SIG-M5 treated with dmso at 0.1 percent for 504 hours (cell line): ENCODE measurements around the gene OAF.

ENCODE experiments used
- DNase-seq: peaks from one replicate; lab custom pipeline; 2025; ENCODE audit not compliant: unreplicated experiment; lab: John Stamatoyannopoulos, UW

OAF gene

DNA sequence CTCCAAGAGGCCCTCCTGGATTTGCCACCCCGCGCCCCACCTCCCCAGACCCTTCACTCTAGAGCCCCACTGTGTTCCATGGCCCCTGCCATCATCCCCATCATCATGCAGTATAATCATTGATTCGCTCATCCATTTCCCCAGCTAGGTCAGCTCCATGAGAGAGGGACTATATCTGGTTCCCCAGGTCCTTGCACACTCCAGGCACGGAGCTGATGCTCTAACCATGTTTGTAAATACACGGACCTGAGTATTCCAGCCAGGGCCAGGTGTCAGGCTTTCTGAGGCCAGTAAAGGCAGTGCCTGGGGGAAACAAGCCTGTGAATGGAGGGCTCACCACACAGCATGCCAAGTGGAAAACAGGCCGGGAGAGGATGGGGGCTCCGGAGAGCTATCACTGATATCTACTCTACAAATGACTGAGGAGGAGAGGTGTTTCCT, 27.1 kb upstream of the OAF start:
- DNase-seq, result no peak

DNA sequence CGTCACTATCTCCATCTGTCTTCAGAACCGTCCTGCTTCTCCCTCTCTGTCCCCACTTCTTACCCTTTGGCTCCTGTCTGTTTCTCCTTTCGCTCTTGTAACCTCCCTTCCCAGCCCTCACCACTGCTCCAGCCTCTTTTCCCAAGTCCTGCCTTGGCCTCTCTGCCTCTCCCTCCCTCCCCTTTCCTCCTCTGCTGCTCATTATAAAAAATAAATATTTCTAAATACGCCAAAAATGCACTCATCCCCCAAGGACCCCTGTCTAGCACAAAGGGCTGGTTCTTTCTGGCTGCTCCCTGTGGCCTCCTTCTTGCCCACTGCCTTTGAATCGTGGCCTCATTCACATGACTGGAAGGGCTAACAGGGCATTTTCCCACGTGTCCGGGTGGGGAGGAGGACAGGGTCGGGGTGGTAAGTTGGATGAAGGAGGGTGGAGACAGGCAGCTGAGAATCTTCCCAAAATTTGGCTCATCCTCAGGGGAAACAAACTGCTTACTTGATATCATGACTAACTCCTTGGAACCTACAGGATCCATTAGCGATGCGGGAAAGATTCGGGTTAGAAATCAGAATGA, 26.4 kb upstream of the OAF start:
- no peak for DNase-seq

DNA sequence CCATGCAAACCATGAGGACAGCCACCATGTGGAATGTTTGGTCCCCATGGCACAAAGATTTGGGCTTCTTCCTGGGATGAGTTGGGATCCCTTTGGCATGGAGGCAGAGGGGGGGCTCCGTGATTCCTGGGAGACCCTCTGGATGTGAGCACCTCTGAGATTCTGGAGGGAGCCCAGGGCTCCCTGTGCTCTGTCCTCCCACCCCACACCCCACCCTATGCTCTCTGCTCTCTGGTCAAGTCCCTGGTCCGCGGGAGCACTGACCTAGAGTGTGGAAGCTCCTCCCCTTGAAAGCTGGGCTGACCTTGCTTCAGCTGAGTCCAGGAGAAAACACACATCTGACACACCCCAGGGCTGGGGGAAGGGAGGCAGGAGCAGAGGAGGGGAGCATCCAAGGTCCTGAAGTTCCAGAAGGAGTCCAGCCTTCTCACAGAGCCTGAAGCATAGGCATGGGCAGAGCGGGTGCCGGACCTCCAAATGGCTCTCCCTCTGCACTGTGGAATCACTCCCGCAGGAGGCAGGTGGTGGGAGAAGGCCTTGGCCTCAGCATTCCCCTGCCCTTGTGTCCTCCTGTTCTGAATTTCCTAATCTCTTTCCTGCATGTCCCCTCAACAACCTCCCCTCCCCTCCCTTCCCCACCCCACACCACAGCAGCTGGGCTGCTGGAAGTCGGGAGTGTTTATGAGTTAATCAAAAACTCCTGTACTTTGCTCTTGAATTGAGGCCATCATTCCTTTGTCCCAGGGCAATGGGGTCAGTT, 25.7 kb upstream of the OAF start:
- no peak for DNase-seq

DNA sequence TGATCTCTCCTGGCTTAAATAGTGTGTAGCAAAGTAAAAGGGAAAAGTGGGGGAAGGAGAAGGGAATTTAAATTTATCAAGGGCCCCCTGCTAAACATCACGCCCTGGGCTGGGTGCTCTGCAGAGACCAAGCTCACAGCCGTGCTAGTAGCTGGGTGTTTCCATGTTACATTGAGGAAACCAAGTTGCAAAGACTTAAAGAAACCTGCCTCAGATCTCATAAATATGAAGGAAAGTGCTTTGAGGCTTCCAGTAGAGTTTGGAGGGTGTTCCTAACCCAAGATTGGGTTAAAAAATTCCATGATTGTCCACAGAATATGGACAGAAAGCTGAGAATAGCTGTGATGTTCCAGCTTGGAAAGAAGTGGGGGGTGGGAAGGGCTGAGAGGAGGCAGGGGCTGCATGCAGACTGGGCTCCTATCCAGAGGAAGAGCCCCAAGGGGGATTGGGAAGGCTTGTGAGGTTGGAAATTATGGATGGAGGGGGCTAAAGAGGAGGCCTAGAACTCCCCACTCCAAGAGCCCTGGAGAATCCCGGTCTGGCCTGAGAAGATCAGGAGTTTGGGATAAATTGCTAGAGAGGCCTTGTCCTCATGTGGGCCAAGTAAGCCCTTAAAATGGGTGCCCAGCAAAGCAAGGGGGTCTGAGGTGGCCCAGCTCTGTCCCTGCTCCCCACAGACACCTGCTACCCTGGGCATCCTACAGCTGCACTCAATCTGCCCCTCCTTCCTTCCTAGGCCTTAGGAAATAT, 25.0 kb upstream of the OAF start:
- no peak for DNase-seq

DNA sequence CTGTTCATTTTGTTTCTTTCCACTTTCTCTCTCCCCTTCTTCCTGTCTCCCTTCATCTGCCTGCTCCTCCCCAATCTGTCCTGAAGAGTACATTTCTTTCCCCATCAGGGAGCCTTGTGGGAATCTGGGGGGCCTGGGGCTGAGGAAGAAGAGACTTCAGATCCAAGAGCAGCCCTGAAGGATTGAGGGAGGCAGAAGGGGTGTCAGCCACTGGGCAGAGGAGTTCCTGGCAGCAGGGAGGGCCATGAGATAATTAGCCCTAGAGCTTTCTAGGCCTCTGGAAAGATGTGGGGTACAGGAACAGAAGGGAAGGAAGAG, 24.4 kb upstream of the OAF start:
- no peak for DNase-seq

DNA sequence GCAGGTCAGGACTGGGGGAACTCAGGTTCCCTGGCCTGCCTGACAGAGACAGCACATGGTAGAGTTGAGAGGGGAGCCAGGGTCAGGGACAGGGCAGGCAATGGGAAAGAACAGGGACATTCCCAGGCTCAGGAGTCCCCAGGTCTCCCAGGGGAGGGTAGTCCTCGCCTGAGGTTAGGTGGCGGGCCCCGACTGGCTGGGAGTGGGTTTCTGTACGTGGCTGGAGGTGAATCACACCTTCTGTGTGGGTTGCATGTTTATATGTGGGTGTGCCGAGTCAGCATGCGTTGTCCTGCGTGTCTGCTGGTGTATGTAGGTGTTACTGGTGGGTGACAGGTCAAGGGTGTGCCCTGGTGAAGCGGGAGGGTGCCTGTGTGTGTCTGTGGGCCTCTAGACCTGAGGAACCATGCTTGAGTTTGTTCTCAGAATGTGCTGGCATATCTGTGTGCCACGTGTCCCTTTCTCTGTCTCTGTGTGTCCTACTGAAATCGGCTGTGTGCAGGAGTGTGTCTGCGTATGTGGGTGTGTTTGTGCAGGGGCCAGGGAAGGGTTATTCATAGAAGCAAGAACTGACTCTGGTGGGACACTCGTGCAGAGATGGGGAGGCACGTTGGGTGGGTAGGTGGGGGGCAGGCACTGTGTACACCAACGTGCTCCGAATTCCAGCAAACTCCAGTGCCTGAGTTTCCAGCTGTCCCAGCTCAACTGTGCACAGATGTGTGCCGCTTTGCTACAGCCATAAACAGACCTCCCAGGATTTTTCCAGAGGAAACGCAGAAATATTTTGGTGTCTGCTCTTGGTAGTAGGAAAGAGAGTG, 23.8 kb upstream of the OAF start:
- no peak for DNase-seq

DNA sequence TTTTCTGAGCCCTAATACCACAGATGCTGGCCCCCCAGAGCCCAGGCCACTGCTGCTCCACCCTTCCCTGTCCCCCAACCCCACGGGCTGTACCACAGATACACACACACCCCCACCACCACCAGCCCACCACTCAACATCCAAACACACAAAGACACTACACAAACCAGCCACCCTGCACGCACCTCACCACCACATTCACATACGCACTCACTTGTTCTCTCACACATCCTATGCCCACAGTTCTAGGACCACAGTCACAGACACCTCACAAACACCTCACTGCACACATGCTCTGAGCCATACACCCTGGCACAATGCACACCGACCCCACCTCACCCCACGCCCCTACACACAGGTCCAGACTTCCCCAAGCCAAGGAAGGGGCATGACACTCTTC, 22.5 kb upstream of the OAF start:
- no peak for DNase-seq

DNA sequence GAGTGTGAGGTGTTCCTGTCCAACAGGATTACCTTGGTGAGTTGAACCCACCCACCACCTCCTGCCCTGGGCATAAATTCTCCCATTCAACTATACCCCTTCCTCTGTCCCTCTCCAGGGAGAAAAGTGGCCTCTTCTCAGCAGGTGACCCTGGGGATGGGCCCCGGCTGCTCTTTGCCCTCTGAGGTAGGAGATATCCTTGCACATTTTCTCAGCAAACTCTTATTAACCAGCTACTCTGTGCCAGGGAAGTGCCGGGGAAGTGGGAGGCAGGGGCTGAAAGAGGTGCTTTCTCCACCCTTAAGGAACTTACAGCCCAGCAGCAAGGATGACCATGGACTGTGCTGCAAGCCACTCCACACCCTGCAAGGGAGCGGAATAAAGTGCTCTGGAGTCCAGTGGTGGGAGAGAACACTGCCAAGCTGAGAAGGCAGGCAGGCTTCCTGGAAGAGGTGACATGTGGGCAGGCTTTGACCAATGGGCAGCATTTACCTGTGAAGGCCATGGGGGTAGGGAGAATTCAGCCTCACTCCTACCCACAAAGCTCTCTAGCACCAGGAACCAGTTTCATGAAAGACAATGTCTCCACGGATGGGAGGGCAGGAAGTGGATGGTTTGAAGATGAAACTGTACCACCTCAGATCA, 21.9 kb upstream of the OAF start:
- no peak for DNase-seq

DNA sequence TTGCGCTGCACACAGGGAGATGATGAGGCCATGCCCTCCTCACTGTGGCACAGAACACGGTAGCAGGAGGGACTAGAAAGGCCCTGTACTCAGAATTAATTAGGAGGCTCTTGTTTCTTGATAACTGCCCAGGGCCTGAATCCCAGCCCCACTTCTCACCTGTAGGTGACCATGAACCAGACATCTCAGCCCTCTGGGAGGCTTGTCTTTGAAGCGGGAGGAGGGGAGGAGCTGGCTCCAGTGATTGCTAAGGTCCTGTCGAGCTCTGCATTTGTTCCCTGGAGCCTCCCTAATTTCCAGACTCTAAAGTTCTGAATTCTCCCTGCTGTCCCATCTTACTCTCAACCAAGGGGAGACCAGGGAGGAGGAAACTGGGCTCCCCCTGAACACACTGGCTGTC, 19.8 kb upstream of the OAF start:
- DNase-seq, result no peak

DNA sequence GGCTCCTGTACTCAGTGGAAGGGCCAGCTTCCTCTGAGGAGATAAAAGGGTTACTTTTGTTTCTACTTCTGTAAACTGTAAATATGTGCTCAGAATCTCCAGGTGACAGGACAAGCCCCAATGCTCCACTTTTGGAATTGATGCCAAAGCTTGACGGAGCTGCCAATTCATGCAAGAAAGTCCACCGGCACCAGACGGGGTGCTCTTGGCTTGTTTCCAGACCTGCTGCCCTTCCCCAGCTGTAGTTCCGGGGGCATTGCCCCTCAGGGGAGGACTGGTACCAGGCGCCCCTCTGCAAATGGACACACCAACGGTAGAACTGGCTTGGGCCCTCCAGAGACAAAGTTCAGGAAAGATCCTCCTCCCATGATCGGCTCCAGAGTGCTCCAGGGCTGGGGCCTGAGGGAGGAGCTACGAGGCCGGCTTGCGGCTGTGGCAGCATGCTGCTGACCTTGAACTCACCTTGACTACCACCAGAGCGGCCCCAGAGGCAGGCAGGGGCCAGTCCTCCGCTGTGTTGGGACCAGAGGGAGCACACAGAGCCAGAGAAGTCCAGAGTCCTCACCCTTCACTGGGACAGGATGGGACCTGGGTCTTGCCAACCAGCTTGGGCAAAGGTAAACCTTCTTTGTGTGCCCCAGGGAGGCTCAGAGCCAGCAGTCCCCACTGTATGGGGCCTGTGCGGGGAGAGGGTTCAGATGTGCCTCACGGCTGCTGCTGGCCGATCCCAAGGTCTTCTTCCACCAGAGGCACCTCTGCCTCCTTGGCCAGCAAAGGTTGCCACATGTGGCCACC, 17.8 kb upstream of the OAF start:
- no peak for DNase-seq

DNA sequence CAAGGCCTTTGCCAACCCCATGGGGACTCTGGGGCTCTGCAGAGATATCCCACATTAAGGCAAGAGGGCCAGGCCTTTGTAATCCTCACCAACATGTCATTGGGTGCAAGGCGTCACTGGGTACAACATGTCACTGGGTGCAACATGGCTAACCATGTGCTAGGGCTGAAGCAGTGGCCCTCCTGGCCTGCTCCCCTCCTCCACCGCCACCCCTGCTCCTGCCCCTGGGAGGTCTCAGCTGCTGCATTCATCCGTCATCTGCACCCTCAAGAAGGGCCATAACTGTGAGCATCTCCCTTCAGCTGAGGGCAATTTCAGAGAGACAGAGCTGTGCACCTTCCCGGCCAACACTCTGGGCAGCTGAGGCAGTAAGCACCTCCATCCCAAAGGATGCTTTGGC, 16.7 kb upstream of the OAF start:
- no peak for DNase-seq

DNA sequence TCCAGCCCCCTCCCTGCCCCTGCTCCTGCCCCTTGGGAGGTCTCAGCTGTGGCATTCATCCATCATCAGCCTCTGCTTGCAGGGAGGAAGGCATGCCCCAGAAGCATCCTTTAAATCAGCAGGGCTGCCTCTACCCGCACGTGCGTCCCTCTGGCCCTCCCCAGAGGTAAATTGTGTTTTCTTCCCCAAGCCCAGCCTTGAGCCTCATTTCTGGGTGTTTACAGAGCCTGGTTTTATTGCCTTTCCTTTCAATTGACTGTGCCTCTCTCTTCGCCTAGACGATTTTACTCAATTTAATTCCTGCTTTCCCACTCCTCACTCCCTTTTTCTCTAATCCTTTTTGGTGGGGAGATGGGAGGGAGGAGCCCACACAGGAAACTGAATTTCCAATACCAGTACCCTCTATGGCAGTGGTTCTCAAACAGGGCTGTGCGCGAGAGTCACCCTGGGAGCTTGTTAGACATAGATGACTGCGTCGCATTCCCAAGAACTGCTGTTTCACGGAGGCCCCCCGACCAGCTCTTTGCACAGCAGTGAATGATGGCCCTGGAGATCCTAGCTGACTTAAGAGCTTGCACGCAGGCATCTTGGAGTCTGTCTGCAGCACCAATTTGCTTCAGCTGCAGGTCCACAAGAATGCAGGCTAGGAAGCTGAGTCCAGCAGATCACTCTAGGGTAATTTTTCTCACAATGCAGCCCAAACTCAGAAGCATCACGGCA, 15.1 kb upstream of the OAF start:
- DNase-seq, result no peak

DNA sequence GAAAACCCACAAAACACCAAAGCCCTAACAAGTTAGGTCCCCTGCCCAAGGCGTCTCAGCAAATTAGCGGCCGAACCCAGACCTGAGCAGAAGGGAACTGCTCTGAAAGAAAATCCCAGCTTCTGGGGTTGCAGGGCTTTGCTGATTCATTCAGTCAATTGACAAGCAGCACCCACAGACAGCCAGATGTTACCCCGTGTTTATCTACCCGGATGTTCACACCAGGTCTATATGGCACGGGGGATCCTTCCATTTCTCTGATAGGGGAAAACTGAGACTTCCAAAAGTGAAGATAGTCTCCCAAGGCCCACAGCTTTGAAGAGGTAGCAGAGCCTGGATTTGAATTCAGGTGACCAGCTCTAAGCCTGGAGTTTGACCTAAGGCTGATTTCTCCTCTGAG, 14.0 kb upstream of the OAF start:
- no peak for DNase-seq

DNA sequence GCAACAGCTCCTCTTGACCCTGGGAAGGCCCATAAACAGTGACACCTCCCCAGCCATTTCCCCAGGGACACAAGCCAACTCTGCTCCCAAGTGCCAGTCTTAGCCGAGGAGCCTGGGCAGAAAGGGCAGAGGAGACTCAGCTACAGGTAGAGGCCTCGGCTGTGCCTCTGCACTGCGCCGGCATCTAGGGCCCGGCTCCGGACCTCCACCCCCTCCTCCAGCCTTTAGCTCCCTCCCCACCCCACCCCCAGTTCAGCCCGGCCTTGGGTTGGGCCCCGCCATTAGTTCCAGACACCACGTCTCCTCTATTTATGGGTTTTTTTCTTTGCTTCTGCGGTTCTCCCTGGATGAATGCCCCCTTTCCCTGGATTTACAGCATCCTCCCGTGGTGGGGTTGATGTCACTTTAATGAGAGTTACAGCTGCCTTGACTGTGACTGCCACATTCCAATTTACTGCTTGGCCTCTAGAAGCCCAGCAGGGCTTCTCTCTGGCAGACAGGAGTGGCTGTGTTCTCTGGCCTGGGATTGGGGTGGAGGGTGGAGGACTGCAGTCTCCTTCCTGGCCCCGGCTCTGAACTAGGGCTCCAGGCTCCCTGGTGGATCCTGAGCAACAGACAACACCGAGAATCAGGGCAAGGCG, 13.5 kb upstream of the OAF start:
- DNase-seq, result no peak

DNA sequence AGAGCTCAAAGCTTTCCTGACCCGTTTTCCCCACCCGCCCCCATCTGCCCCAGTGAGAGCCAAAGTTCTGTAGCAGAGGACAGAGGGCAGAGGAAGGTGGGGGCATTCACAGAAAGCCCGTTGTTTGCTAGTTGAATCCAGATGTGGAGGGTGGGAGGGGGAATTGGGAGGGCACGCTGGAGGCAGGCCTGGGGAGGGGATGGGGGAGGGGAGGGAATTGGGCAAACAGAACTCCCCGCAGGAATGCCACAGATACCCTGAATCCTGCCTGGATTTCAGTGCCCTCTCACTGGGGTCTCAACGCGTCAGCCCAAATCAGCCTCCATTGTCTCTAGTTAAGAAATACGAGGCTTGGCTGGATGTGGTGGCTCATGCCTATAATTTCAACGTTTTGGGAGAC, 12.9 kb upstream of the OAF start:
- DNase-seq, result no peak

DNA sequence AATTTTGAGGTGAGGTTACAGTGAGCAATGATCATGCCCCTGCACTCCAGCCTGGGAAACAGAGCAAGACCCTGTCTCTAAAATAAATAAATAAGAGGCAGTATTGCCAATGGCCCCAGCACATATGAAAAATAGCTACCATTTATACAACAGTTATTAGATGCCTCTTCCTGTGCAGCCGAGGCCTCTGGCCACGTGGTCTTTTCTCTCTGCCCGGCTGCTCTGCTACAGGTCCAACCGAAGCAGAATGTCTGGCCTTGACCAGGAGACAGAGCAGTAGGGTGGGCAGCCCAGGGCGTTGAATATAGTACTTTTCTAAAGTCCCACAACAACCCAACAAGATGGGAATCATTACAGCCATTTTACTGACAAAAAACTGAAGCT, 12.4 kb upstream of the OAF start:
- no peak for DNase-seq

DNA sequence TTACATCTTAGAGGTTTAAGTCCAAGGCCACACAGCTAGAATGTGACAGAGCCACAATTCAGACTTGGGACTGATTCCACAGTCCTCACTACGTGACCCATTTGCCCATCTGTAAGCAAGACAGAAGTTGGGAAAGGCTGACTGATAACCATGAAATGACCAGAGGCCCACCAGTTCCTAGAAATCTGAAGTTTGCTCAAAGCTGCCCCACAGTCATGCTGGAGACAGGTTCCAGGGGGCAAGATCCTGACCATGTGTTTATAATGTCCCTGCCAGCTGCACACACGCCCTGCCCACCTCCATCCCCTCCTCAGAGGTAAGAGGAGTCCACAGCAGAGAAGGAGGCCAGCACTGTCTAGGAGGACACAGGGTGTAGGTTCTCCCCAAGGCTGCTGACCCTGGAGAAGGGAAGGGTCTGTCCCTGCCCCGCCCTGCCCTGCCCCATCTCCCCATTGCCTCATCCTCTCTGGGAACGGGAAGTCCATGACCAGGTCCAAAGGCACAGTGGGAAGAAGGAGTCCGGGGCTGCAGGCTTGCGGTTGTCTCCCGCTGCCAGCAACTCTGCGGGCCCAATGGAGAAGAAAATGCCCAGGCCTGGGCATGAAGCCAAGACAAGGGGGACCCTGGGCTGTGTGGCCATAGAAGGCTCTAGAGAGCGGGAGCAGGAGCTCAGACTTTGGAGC, 11.9 kb upstream of the OAF start:
- DNase-seq, result no peak

DNA sequence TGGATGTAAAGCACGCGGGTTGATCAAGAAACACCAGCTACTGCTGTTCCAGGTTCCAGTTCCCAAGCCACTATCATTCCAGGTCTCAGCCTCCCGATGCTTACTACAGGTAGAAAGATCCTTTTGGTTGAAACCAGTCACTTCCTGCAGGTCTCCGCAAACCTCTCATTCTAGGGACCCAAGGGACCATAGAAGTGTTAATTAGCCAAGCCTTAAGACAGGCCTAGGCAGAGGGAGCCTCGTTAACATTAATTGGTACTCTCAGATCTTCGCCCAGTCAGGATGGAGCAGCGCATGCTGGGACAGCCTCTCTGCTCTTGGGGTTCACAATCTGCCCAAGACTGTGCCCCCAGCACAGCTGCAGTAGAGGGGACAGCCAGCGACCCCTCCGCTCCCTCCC, 11.2 kb upstream of the OAF start:
- DNase-seq, result no peak

DNA sequence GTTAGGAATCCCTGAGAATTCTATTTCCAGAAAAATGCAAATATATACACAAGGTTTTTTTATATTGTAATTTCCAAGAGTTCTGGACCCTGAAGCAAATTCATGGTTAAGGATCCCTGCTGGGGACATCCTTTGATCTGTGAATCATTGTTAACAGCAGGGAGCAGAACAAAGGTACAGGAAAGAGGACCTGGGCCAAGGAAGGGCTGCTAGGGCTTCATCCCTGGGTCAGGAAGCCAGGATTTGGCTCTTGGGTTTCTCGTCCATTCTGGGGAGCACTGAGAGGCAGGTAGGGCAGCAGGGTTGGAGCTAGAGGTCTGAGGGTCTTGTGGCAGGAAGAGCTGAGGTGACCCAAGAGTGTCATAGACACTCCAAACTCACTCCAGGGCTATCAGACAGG, 10.2 kb upstream of the OAF start:
- no peak for DNase-seq
